DOHH2 (cell line): ENCODE data around the gene PRSS35.

Source experiments
- H3F3A ChIP-seq: fragments of 200-600 bp; sonication (generic), shearing (Covaris generic); 2 replicates; pipeline ENCODE4 v1.6.0; 2016; ENCODE audit warnings: antibody characterized with exemption, mild to moderate bottlenecking; ENCODE audit not compliant: control insufficient read depth, insufficient read depth
- H3K27ac ChIP-seq: fragments of 200-600 bp; sonication (generic); 2 replicates; pipeline ENCODE4 v1.5.1; 2014; ENCODE audit warnings: low read depth, mild to moderate bottlenecking, low read length, moderate library complexity
- H3K27me3 ChIP-seq: fragments of 200-600 bp; sonication (generic); 2 replicates; pipeline ENCODE4 v1.6.1; 2014; ENCODE audit warnings: mild to moderate bottlenecking, low read length, mixed read lengths; ENCODE audit not compliant: control insufficient read depth
- H3K36me3 ChIP-seq: fragments of 200-600 bp; sonication (generic); 2 replicates; pipeline ENCODE4 v1.6.1; 2014; ENCODE audit warnings: mild to moderate bottlenecking, low read length, moderate library complexity, mixed read lengths; ENCODE audit not compliant: control insufficient read depth
- H3K4me1 ChIP-seq: fragments of 200-600 bp; sonication (generic); 2 replicates; pipeline ENCODE4 v1.6.1; 2014; ENCODE audit warnings: mild to moderate bottlenecking, low read length, mixed read lengths; ENCODE audit not compliant: control insufficient read depth
- H3K4me2 ChIP-seq: fragments of 200-600 bp; sonication (generic); 2 replicates; pipeline ENCODE4 v1.6.0; 2014; ENCODE audit warnings: mild to moderate bottlenecking, low read length, moderate library complexity
- H3K4me3 ChIP-seq: fragments of 200-600 bp; sonication (generic); 2 replicates; pipeline ENCODE4 v1.5.1; 2014; ENCODE audit warnings: mild to moderate bottlenecking, low read length, mixed read lengths
- H3K79me2 ChIP-seq: fragments of 200-600 bp; sonication (generic); 2 replicates; pipeline ENCODE4 v1.6.1; 2014; ENCODE audit warnings: mild to moderate bottlenecking, low read length, mixed read lengths; ENCODE audit not compliant: control insufficient read depth
- H3K9me2 ChIP-seq: fragments of 200-600 bp; sonication (generic); replicated peaks from 2 replicates; pipeline ENCODE4 v1.6.1; 2014; ENCODE audit warnings: mild to moderate bottlenecking, low read length, mixed read lengths; ENCODE audit not compliant: control insufficient read depth
- H3K9me3 ChIP-seq: fragments of 200-600 bp; sonication (generic); 2 replicates; pipeline ENCODE4 v1.6.1; 2014; ENCODE audit warnings: antibody characterized with exemption, low read length, mixed read lengths; ENCODE audit not compliant: control insufficient read depth, insufficient read depth
- H4K20me1 ChIP-seq: fragments of 200-600 bp; sonication (generic); 2 replicates; pipeline ENCODE4 v1.6.0; 2014; ENCODE audit warnings: low read depth, mild to moderate bottlenecking, antibody characterized with exemption, low read length, moderate library complexity; ENCODE audit not compliant: control insufficient read depth, insufficient read depth
- CTCF ChIP-seq: fragments of 200-600 bp; sonication (generic); IDR thresholded peaks from one replicate; pipeline ENCODE4 v1.5.1; 2014; ENCODE audit warnings: antibody characterized with exemption, mild to moderate bottlenecking, low read depth, low read length; ENCODE audit not compliant: poor library complexity, severe bottlenecking
- EZH2phosphoT487 ChIP-seq: fragments of 200-600 bp; sonication (generic); IDR thresholded peaks from 2 replicates; pipeline ENCODE4 v1.6.1; 2017; ENCODE audit warnings: borderline replicate concordance, mild to moderate bottlenecking, antibody characterized with exemption, low read length, moderate library complexity, mixed read lengths

PRSS35 gene

GRCh38 chr6:83466328-83466727, 46.0 kb upstream of the PRSS35 start:
- Histone ChIP-seq H4K20me1 (no peaks in the 10 kb centered on the region), H3K9me3 (no peaks in the 10 kb centered on the region), H3K9me2 (no peaks in the 10 kb centered on the region), H3K79me2 (no peaks in the 10 kb centered on the region), H3K36me3 (no peaks in the 10 kb centered on the region), H3K27ac (no peak overlapping the region), H3K4me2 (no peak overlapping the region), H3K27me3 (no peaks in the 10 kb centered on the region), H3K4me3 (no peak overlapping the region), H3F3A (no peaks in the 10 kb centered on the region), H3K4me1 (no peaks in the 10 kb centered on the region)
- TF ChIP-seq EZH2phosphoT487 (no peak), CTCF (no peak)

GRCh38 chr6:83467620-83468036, 44.7 kb upstream of the PRSS35 start:
- Histone ChIP-seq H4K20me1 (no peaks in the 10 kb centered on the region), H3K9me3 (no peaks in the 10 kb centered on the region), H3K9me2 (no peaks in the 10 kb centered on the region), H3K27ac (no peak overlapping the region), H3K79me2 (no peaks in the 10 kb centered on the region), H3F3A (no peaks in the 10 kb centered on the region), H3K4me3 (no peak overlapping the region), H3K36me3 (no peaks in the 10 kb centered on the region), H3K4me2 (no peak overlapping the region), H3K4me1 (no peaks in the 10 kb centered on the region), H3K27me3 (no peaks in the 10 kb centered on the region)
- TF ChIP-seq EZH2phosphoT487 (no peak), CTCF (no peak)

- Histone ChIP-seq H3K9me3 (no peaks in the 10 kb centered on the region), H3K4me1 (no peaks in the 10 kb centered on the region), H3F3A (no peaks in the 10 kb centered on the region), H3K9me2 (no peaks in the 10 kb centered on the region), H3K36me3 (no peaks in the 10 kb centered on the region), H4K20me1 (no peaks in the 10 kb centered on the region), H3K79me2 (no peaks in the 10 kb centered on the region), H3K27me3 (no peaks in the 10 kb centered on the region), H3K4me3 (no peak overlapping the region), H3K4me2 (no peak overlapping the region), H3K27ac (no peak overlapping the region)
- TF ChIP-seq CTCF (no peak), EZH2phosphoT487 (no peak)
Observed at GRCh38 chr6:83470001-83470400, 42.3 kb upstream of the PRSS35 start.

- H3K27ac ChIP-seq: no peak overlapping the region
- H3K4me3 ChIP-seq: no peak overlapping the region
- H3K36me3 ChIP-seq: no peaks in the 10 kb centered on the region
- TF ChIP-seq CTCF (no peak), EZH2phosphoT487 (no peak)
- no peak overlapping the region for H3K4me2 ChIP-seq
- no peaks in the 10 kb centered on the region for H3K79me2 ChIP-seq
- no peaks in the 10 kb centered on the region for H3K4me1 ChIP-seq
- H3K9me2 ChIP-seq: no peaks in the 10 kb centered on the region
- no peaks in the 10 kb centered on the region for H4K20me1 ChIP-seq
- no peaks in the 10 kb centered on the region for H3K27me3 ChIP-seq
- no peaks in the 10 kb centered on the region for H3K9me3 ChIP-seq
- no peaks in the 10 kb centered on the region for H3F3A ChIP-seq
Observed at GRCh38 chr6:83470587-83470986, 41.7 kb upstream of the PRSS35 start.
